HUES6 (cell line): ENCODE measurements around the gene RAI14.
"Not testable (repeated sequence)": the region's sequence is repeated elsewhere in the genome, so short reads cannot be mapped to it uniquely, and the experiment has no call there.

Experiments
- H3K27ac ChIP-seq: 2 replicates; pipeline ENCODE4 v1.7.0; 2013; ENCODE audit warnings: low read depth, mild to moderate bottlenecking, low read length, inconsistent platforms
- H3K27me3 ChIP-seq: 2 replicates; pipeline ENCODE4 v1.6.1; 2013; ENCODE audit warnings: low read length; ENCODE audit not compliant: control insufficient read depth, insufficient read depth
- H3K36me3 ChIP-seq: 2 replicates; pipeline ENCODE4 v1.6.1; 2013; ENCODE audit warnings: low read length; ENCODE audit not compliant: control insufficient read depth, insufficient read depth
- H3K4me1 ChIP-seq: 2 replicates; pipeline ENCODE4 v1.6.1; 2013; ENCODE audit warnings: low read length; ENCODE audit not compliant: control insufficient read depth, insufficient read depth
- H3K4me3 ChIP-seq: 2 replicates; pipeline ENCODE4 v1.5.1; 2013; ENCODE audit warnings: low read depth, low read length
- H3K9ac ChIP-seq: one replicate; pipeline ENCODE4 v1.6.1; 2013; ENCODE audit warnings: mild to moderate bottlenecking, low read length
- H3K9me3 ChIP-seq: 2 replicates; pipeline ENCODE4 v1.6.1; 2013; ENCODE audit warnings: low read depth, low read length; ENCODE audit not compliant: control insufficient read depth, insufficient read depth

The RAI14 gene

GRCh38 chr5:34755926-34756325, 99.8 kb downstream of the RAI14 start:
- Histone ChIP-seq H3K4me3 (no peak overlapping the region), H3K9ac (no peak overlapping the region), H3K27me3 (no peaks in the 10 kb centered on the region), H3K9me3 (peaks cover 12% of the 10 kb centered on the region), H3K36me3 (peaks cover 49% of the 10 kb centered on the region), H3K4me1 (peaks cover 6% of the 10 kb centered on the region; the same call in 1 of the 2 replicates), H3K27ac (no peak overlapping the region)

GRCh38 chr5:34756781-34757624, 100.9 kb downstream of the RAI14 start:
- no peak overlapping the region for H3K4me3 ChIP-seq

GRCh38 chr5:34758514-34758913, 102.4 kb downstream of the RAI14 start:
- H3K27ac ChIP-seq = no peak overlapping the region
- no peak overlapping the region for H3K4me3 ChIP-seq
- no peaks in the 10 kb centered on the region for H3K4me1 ChIP-seq
- H3K9ac ChIP-seq = no peak overlapping the region
- H3K36me3 ChIP-seq = peaks cover 75% of the 10 kb centered on the region
- H3K9me3 ChIP-seq = peaks cover 17% of the 10 kb centered on the region
- H3K27me3 ChIP-seq = no peaks in the 10 kb centered on the region

More at GRCh38 chr5:34756781-34757624, 100.9 kb downstream of the RAI14 start:
- Histone ChIP-seq H3K36me3 (peaks cover 60% of the 10 kb centered on the region), H3K27ac (no peak overlapping the region), H3K9ac (no peak overlapping the region), H3K9me3 (peaks cover 15% of the 10 kb centered on the region), H3K4me1 (no peaks in the 10 kb centered on the region), H3K27me3 (no peaks in the 10 kb centered on the region)

- not testable (repeated sequence) for H3K4me1 ChIP-seq, H3K9ac ChIP-seq, H3K4me3 ChIP-seq, H3K27me3 ChIP-seq, H3K27ac ChIP-seq
- H3K9me3 ChIP-seq = peaks cover 19% of the 10 kb centered on the region
- H3K36me3 ChIP-seq = peaks cover 82% of the 10 kb centered on the region
Measured at GRCh38 chr5:34759213-34759612, 103.1 kb downstream of the RAI14 start.

- H3K27ac ChIP-seq = no peak overlapping the region
- no peak overlapping the region for H3K9ac ChIP-seq
- no peak overlapping the region for H3K4me3 ChIP-seq
- H3K36me3 ChIP-seq = peaks cover 84% of the 10 kb centered on the region
- H3K27me3 ChIP-seq = no peaks in the 10 kb centered on the region
- H3K9me3 ChIP-seq = peaks cover 22% of the 10 kb centered on the region; the same call in 1 of the 2 replicates
- H3K4me1 ChIP-seq = no peaks in the 10 kb centered on the region
Measured at GRCh38 chr5:34765662-34766061, 109.5 kb downstream of the RAI14 start.

GRCh38 chr5:34767180-34767579, 111.1 kb downstream of the RAI14 start:
- no peak overlapping the region for H3K9ac ChIP-seq
- H3K9me3 ChIP-seq = peaks cover 19% of the 10 kb centered on the region; the same call in 1 of the 2 replicates
- H3K27me3 ChIP-seq = no peaks in the 10 kb centered on the region

GRCh38 chr5:34770486-34770885, 114.4 kb downstream of the RAI14 start:
- no peak overlapping the region for H3K9ac ChIP-seq
- no peaks in the 10 kb centered on the region for H3K4me1 ChIP-seq
- no peak overlapping the region for H3K27ac ChIP-seq
- H3K36me3 ChIP-seq = peaks cover 49% of the 10 kb centered on the region
- no peaks in the 10 kb centered on the region for H3K27me3 ChIP-seq
- no peak overlapping the region for H3K4me3 ChIP-seq
- H3K9me3 ChIP-seq = peaks cover 20% of the 10 kb centered on the region; the same call in 1 of the 2 replicates

More at GRCh38 chr5:34767180-34767579, 111.1 kb downstream of the RAI14 start:
- Histone ChIP-seq H3K4me1 (no peaks in the 10 kb centered on the region), H3K36me3 (peaks cover 78% of the 10 kb centered on the region), H3K4me3 (no peak overlapping the region), H3K27ac (no peak overlapping the region)

- H3K27ac ChIP-seq = no peak overlapping the region
- no peaks in the 10 kb centered on the region for H3K4me1 ChIP-seq
- no peaks in the 10 kb centered on the region for H3K27me3 ChIP-seq
- H3K36me3 ChIP-seq = peaks cover 43% of the 10 kb centered on the region
- no peak overlapping the region for H3K9ac ChIP-seq
- no peak overlapping the region for H3K4me3 ChIP-seq
- H3K9me3 ChIP-seq = peaks cover 17% of the 10 kb centered on the region; the same call in 1 of the 2 replicates
Measured at GRCh38 chr5:34771076-34771475, 114.9 kb downstream of the RAI14 start.

GRCh38 chr5:34772267-34773098, 116.4 kb downstream of the RAI14 start:
- Histone ChIP-seq H3K9me3 (peaks cover 20% of the 10 kb centered on the region; the same call in 1 of the 2 replicates), H3K27ac (no peak overlapping the region), H3K9ac (no peak overlapping the region), H3K36me3 (peaks cover 31% of the 10 kb centered on the region), H3K4me1 (no peaks in the 10 kb centered on the region), H3K4me3 (no peak overlapping the region), H3K27me3 (no peaks in the 10 kb centered on the region)

GRCh38 chr5:34774139-34774538, 118.0 kb downstream of the RAI14 start:
- Histone ChIP-seq H3K9me3 (peaks cover 25% of the 10 kb centered on the region), H3K4me1 (no peaks in the 10 kb centered on the region), H3K9ac (no peak overlapping the region), H3K4me3 (no peak overlapping the region), H3K36me3 (peaks cover 21% of the 10 kb centered on the region), H3K27ac (no peak overlapping the region), H3K27me3 (no peaks in the 10 kb centered on the region)

GRCh38 chr5:34774678-34775077, 118.5 kb downstream of the RAI14 start:
- not testable (repeated sequence) for H3K27me3 ChIP-seq, H3K9ac ChIP-seq, H3K4me3 ChIP-seq, H3K27ac ChIP-seq, H3K4me1 ChIP-seq
- Histone ChIP-seq H3K9me3 (peaks cover 25% of the 10 kb centered on the region), H3K36me3 (peaks cover 21% of the 10 kb centered on the region)
